NCI-H1694 (cell line): ENCODE measurements around the gene ENPP4.
"Not testable (repeated sequence)": the region's sequence is repeated elsewhere in the genome, so short reads cannot be mapped to it uniquely, and the experiment has no call there.

Experiments
- DNase-seq: peaks from one replicate; lab custom pipeline; 2025; lab: John Stamatoyannopoulos, UW

The ENPP4 gene, protein sequence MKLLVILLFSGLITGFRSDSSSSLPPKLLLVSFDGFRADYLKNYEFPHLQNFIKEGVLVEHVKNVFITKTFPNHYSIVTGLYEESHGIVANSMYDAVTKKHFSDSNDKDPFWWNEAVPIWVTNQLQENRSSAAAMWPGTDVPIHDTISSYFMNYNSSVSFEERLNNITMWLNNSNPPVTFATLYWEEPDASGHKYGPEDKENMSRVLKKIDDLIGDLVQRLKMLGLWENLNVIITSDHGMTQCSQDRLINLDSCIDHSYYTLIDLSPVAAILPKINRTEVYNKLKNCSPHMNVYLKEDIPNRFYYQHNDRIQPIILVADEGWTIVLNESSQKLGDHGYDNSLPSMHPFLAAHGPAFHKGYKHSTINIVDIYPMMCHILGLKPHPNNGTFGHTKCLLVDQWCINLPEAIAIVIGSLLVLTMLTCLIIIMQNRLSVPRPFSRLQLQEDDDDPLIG

DNA sequence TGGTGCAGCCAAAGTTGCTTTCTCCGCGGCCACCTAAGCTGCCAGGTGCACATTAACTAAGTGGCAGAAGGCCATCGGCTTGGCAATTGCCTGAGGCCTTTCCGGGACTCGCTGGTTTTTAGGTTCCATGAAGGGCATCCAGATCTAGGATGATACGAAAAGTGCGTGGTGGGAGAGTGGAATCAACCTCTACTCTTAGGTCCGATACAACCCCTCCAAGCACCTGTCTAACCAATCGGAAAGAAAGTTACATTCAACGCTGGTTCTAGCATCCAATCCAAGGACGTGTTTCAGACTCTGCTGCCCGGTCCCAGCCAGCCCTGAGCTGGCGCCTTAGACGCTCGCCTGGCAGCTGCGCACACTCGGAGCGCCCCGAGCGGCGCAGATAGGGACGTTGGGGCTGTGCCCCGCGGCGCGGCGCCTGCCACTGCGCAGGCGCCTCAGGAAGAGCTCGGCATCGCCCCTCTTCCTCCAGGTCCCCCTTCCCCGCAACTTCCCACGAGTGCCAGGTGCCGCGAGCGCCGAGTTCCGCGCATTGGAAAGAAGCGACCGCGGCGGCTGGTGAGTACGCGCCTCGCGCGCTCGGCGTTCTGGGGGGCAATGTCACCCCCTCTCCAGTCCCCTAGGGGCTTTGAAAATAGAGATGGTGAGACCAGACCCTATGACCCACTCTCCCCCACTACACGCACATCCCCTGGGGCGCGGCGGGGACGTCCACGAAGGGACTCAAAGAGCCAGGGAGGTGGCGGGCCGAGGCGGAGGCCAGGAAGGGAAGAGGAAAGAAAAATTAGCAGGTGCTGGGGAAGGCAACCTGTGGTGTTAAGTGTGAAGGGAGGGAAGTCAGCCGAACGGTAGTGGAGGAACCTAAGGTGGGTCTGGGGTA lies at the start of gene ENPP4:
Gene ENPP4 (plus strand): TSS at position 361 of the 883 bp plus-strand sequence. CDS start 9,595 bp downstream, outside the sequence.
- peak; percentile 80 for DNase-seq

DNA sequence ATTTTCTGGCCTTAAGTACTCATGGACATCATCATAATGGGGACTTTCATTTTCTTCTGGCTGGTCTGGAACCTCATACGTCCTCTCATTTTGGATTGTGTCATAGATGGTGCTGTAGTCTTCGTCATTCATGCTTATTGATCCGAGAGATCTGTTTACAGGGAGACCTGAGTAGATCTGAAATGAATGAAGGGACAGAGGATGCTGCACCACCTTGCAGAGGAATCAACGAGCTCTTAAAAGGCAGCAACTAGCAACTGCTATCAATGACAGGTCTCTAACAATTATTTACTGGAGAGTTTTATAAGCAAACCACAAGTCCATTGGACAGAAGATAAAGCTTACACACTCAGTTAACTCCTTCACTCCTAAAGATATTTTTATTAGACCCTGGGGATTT lies 49.7 kb upstream of the ENPP4 start:
- no peak for DNase-seq

DNA sequence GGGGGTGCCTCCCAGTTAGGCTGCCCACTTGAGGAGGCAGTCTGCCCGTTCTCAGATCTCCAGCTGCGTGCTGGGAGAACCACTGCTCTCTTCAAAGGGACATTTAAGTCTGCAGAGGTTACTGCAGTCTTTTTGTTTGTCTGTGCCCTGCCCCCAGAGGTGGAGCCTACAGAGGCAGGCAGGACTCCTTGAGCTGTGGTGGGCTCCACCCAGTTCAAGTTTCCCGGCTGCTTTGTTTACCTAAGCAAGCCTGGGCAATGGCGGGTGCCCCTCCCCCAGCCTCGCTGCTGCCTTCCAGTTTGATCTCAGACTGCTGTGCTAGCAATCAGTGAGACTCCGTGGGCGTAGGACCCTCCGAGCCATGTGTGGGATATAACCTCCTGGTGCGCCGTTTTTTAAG lies 44.1 kb upstream of the ENPP4 start:
- not testable (repeated sequence) for DNase-seq

DNA sequence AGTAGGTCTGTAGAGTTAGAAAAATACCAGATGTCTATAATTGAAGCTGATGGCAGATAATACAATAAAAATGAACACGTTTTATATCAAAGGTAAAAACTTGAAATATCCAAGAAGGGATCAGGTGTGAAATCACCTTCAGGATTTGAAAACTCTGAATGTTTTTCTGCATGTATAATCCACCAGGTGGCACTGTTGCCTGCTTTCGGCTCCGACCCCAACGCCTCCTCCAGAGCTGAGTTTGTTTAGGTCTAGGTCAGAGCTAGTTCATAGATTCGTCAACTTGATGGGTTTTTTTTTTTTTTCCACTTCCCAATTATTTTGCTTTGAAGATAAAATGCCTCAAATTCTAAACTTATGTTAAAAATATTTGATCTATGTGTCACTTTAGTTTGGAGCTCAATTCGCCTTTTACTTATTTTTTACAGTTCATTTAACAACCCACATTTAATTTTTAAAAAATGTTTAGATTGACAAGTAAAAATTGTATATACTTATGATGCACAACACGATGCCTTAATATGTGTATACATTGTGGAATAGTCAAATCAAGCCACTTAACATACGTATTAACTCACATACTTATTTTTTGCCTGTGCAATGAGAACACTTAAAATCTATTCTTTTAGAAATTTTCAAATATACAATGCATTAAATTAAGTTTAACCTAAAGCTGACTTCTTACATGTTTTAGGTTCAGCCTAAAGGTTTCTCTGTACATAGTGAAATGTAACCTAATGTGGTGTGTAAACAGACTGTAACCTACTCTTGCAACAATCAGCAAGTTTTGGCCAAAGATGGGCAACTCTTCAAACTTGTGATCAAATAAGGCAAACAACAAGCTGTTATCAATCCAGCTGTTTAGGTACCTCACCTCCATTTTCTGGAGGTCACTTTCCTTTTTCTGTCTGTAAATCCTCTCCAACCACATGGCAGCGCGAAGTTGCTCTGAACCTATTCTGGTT lies 39.4 kb upstream of the ENPP4 start:
- DNase-seq, result no peak

DNA sequence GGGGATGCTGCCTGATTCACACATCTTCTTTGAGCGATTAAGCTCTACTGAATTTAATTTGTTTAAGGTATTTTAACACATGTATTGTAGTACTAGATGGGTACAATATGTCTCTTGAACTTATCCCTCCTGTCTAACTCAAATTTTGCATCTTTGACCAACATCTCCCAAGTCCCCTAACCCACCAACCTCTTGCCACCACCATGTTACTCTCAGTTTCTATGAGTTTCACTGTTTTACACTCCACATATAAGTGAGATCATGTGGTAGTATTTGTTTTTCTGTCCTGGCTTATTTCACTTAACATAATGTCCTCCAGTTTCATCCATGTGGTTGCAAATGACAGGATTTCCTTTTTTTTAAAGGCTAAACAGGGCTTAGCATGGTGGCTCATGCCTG lies 38.7 kb upstream of the ENPP4 start:
- DNase-seq, result no peak

DNA sequence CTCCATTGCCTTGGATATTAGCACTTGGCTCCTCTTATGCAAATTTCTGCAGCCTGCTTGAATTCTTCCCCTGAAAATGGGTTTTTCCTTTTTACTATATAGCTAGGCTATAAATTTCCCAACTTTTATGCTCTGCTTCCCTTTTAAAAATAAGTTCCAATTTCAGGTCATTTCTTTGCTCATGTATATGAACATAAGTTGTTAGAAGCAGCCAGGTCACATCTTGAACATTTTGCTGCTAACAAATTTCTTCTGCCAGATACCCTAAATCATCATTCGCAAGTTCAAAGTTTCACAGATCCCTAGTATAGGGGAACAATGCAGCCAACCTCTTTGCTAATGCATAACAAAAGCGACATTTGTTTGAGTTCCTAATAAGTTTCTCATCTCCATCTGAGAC lies 34.5 kb upstream of the ENPP4 start:
- DNase-seq, result no peak

DNA sequence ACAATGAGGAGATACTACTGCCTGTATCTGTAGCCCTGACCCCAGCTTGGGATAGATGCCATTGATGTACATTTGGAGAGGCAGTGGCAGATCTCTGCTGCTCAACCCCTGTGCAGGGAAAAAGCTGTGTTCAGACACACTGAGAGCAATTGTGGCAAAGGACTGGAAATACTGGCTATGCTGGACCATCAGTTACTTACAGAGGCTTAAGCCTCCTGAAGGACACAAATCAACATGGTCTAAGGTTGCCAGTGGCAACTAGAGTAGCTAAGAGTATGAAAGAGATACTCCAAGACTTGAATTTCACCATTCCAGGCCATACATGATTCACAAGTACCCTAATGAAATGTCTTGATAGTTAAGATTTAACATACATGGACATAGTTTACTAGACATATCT lies 32.4 kb upstream of the ENPP4 start:
- no peak for DNase-seq

DNA sequence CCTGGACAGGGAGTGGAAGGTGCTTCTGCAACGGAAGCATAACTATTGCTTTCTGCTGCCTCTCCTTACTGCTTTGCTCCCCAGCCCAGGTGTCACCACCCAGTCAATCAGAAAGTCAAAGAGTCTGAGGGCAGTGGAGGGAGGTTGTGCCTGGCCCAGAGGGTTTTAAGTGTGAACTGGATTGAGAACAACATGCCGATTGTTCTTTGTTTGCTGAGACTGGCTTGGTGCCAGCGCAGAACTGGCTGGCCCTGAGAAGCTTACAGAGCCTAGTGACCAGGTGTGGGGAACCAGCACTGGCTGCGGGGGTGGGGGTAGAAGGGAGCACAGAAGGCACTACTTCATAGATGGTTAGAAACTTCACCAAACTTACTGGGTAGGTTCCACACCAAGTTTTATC lies 31.1 kb upstream of the ENPP4 start:
- DNase-seq, result no peak

DNA sequence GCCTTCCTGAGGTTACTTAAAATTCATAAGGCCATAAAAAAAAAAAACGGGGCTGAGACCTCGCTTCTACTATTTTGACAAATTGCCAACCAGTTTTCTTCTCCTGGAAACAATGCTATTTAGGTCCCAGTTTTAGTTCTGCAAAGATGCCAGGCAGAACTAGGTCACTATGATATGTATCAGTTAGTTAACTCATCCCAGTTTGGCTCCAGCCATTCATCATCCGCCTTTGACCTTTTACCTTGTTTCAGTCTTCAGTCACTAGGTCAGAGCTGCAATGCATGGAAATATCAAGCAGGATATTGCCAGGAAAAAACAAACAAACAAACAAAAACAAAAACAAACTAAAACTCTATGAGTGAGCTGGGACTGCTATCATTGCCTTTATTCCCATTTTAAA lies 29.8 kb upstream of the ENPP4 start:
- DNase-seq, result no peak

DNA sequence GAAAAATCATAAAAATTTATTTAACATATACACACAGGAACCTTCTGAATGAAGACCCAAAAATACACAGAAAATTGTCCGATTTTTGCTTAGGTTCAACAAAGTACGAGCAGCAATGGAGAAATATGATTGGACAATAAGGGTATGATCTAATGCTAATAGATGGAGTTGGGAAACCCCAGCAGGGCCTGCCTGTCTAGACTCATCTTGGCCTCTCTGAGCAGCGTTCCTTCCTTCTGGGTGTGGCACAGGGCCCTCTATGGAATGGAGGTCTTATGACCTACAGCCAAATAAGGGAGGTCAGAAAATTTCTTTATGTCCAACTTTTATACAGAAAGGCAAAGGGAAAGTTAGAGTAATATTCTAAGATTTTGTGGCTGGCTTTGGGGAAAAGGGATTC lies 27.7 kb upstream of the ENPP4 start:
- DNase-seq, result no peak

GRCh38 chr6:46103441-46104115 lies 26.2 kb upstream of the ENPP4 start:
- DNase-seq, result no peak

GRCh38 chr6:46104209-46104608 lies 25.6 kb upstream of the ENPP4 start:
- no peak for DNase-seq

DNA sequence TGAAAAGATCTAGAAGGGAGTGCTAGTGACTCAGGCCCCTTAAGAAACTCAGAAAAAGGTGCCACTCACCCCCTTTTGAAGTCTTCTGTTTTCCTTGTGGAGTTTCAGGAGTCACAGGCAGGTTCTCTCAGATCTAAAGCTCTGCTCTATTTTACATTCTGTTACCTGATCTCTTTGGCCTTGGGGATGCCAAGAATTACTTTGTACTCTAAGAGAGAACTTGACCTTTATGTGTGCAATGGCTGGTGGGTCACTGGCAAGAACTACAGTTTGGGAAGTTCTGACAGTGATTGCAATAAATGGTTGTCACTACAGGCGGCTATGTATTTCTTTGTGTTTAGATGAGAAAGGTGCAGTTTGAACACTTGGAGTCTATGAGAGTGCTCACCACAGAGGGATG lies 24.2 kb upstream of the ENPP4 start:
- no peak for DNase-seq

- no peak for DNase-seq
These were observed 16.4 kb upstream of the ENPP4 start for GRCh38 chr6:46113370-46113769.

DNA sequence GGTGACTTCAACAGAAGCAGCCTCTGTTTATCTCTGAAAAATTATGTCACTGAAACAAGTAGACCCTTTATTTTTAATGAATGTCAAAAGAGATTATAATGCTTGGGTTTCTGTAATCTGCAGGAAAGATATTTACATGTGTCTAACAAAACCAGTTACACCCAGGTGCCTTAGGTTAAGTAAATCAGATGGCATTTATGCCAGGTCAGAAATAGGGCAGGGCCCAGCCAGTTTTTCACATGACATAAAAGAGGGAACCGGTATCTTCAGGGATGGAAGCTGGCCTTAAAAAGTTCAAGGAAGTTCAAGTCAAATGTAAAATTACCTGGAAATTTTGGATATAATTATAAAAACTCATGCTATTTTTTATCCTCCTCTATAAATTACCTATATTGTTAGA lies 14.2 kb upstream of the ENPP4 start:
- no peak for DNase-seq

- DNase-seq, result no peak
These were observed 13.5 kb upstream of the ENPP4 start for GRCh38 chr6:46116289-46116688.

DNA sequence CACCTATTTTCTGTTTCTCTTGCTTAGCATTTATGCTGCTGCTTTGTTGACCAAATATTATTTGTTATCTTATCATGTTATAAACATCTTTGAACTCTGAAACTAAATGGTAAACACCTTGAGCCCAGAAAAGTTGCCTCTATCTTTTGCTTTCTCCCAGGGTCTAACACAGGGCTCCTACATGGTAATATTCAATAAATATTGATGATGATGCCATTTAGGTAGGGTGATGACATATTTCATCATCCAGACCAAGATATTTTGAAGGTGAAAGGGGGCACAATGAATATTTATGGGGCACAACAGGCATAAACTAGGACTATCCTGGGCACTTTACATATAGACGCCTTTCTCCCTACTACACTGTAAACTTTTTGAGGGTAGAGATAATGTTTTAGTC lies 11.6 kb upstream of the ENPP4 start:
- DNase-seq, result no peak

- no peak for DNase-seq
These were observed 11.0 kb upstream of the ENPP4 start for GRCh38 chr6:46118836-46119235.

DNA sequence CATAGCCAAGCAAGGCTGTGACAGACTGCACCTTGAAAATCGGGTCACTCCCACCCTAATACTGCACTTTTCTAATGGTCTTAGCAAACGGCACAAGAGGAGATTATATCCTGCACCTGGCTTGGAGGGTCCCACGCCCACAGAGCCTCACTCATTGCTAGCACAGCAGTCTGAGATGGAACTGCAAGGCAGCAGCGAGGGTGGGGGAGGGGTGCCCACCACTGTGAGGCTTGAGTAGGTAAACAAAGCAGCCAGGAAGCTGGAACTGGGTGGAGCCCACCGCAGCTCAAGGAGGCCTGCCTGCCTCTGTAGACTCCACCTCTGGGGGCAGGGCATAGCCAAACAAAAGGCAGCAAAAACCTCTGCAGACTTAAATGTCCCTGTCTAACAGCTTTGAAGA lies 10.1 kb upstream of the ENPP4 start:
- not testable (repeated sequence) for DNase-seq

- DNase-seq, result no peak
These were observed 1.3 kb upstream of the ENPP4 start for GRCh38 chr6:46128476-46128875.

GRCh38 chr6:46129291-46129628 lies 529 bp upstream of the ENPP4 start:
- no peak for DNase-seq
